Nephron (organoid): ENCODE data around the gene COMT.

Experiments used
- H3K27ac Mint-ChIP-seq, 3 experiments: 2 replicates each; pipeline ENCODE4 v1.8.0; 2020; ENCODE audit warnings: mixed read lengths in 3 of 3, mild to moderate bottlenecking in 2 of 3, moderate library complexity in 1 of 3
- H3K27me3 Mint-ChIP-seq: 2 replicates; pipeline ENCODE4 v1.8.0; 2021; ENCODE audit warnings: low read depth, mild to moderate bottlenecking, moderate library complexity, mixed read lengths
- H3K36me3 Mint-ChIP-seq: 2 replicates; pipeline ENCODE4 v1.8.0; 2020; ENCODE audit warnings: low read depth, mixed read lengths
- H3K4me1 Mint-ChIP-seq: 2 replicates; pipeline ENCODE4 v1.8.0; 2020; ENCODE audit warnings: mixed read lengths
- H3K4me3 Mint-ChIP-seq, 3 experiments: 2 replicates each; pipeline ENCODE4 v1.8.0; 2020; ENCODE audit warnings: mild to moderate bottlenecking in 3 of 3, mixed read lengths in 3 of 3, moderate library complexity in 2 of 3
- H3K9me3 Mint-ChIP-seq: 2 replicates; pipeline ENCODE4 v1.8.0; 2020; ENCODE audit warnings: mixed read lengths
- TF ChIP-seq, protein P1 (sequence below), 3 experiments: fragments of 200-600 bp; sonication (generic); IDR thresholded peaks; one replicate each; pipeline ENCODE4 v1.5.0; 2021; ENCODE audit warnings: antibody characterized with exemption in 3 of 3; ENCODE audit not compliant: unreplicated experiment in 3 of 3

The COMT gene

DNA sequence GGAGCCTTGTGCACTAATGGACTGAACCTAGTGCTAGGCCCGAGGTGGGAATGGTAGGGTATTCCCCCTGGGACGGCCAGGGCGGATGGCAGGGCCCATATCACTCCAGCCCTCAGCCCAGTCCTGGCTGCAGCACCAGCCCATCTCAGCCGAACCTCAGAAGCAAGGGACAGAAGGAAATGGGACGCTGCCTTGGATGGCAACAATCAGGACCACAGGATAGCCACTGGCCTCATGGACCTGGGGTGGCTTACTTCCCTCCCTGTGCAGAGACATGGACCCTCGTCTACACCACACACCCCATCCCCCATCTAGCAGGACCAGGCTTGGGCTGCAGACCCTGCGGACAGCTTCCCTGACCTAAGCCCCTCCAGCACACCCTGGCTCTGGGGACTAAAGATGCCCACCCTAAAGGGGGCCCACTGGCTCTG, 50.9 kb downstream of the COMT start:
- TF ChIP-seq, protein P1, sequence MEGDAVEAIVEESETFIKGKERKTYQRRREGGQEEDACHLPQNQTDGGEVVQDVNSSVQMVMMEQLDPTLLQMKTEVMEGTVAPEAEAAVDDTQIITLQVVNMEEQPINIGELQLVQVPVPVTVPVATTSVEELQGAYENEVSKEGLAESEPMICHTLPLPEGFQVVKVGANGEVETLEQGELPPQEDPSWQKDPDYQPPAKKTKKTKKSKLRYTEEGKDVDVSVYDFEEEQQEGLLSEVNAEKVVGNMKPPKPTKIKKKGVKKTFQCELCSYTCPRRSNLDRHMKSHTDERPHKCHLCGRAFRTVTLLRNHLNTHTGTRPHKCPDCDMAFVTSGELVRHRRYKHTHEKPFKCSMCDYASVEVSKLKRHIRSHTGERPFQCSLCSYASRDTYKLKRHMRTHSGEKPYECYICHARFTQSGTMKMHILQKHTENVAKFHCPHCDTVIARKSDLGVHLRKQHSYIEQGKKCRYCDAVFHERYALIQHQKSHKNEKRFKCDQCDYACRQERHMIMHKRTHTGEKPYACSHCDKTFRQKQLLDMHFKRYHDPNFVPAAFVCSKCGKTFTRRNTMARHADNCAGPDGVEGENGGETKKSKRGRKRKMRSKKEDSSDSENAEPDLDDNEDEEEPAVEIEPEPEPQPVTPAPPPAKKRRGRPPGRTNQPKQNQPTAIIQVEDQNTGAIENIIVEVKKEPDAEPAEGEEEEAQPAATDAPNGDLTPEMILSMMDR (IDR thresholded peaks at IDR 0.05; ENCODE audit: unreplicated experiment in 3 of 3): no peak
- no peak overlapping the region for H3K4me3 Mint-ChIP-seq
- peaks cover 27% of the 10 kb centered on the region for H3K4me1 Mint-ChIP-seq
- H3K36me3 Mint-ChIP-seq: no peaks in the 10 kb centered on the region
- no peak overlapping the region for H3K27ac Mint-ChIP-seq
- peaks cover 9% of the 10 kb centered on the region for H3K27me3 Mint-ChIP-seq
- H3K9me3 Mint-ChIP-seq: no peaks in the 10 kb centered on the region

DNA sequence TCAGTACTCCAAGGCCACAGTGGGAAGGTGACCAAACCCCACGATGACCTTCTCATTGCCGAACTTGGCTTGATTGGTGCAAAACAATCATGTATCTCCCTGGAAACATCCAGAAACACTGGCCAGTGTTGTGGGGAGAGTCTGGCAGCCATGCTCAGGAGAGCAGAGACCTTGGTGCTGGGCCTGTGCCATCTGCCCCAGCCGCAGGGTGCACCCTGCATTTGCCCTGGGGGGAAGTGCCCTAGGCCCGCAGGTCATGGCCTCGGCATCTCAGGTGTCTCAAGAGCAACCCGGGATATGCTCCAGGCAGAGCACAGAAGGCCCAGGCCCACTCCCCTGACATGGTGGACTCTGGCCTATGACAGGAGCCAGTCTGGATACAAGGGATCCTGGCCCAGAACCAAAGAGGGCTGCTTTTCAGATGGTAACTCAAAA, 51.4 kb downstream of the COMT start:
- Mint-ChIP-seq H3K36me3 (no peaks in the 10 kb centered on the region), H3K4me1 (peaks cover 27% of the 10 kb centered on the region), H3K4me3 (no peak overlapping the region), H3K27me3 (peaks cover 9% of the 10 kb centered on the region), H3K9me3 (no peaks in the 10 kb centered on the region), H3K27ac (no peak overlapping the region)
- TF ChIP-seq, protein P1 (IDR thresholded peaks at IDR 0.05; ENCODE audit: unreplicated experiment in 3 of 3): no peak

DNA sequence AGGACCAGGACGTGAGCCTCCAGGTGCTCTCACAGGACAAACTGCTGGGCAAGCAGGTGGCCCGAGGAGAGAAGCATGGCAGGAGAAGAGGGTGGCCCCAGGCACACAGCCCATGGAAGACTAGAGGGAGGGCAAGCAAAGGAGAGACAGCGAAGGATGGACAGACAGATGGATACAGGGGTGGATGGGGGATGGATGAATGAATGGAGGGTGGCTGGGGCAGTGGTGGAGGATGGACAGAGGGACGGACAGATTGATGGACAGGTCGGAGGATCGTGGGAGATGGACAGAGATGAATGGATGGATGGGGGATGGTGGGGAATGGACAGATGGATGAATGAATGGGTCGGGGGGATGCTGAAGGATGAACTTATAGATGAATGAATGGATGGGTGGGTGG, 52.4 kb downstream of the COMT start:
- no peak overlapping the region for H3K27ac Mint-ChIP-seq
- no peaks in the 10 kb centered on the region for H3K36me3 Mint-ChIP-seq
- H3K4me1 Mint-ChIP-seq: peaks cover 33% of the 10 kb centered on the region
- TF ChIP-seq, protein P1 (IDR thresholded peaks at IDR 0.05; ENCODE audit: unreplicated experiment in 3 of 3): no peak
- H3K4me3 Mint-ChIP-seq: no peak overlapping the region
- no peaks in the 10 kb centered on the region for H3K9me3 Mint-ChIP-seq
- H3K27me3 Mint-ChIP-seq: peaks cover 9% of the 10 kb centered on the region

DNA sequence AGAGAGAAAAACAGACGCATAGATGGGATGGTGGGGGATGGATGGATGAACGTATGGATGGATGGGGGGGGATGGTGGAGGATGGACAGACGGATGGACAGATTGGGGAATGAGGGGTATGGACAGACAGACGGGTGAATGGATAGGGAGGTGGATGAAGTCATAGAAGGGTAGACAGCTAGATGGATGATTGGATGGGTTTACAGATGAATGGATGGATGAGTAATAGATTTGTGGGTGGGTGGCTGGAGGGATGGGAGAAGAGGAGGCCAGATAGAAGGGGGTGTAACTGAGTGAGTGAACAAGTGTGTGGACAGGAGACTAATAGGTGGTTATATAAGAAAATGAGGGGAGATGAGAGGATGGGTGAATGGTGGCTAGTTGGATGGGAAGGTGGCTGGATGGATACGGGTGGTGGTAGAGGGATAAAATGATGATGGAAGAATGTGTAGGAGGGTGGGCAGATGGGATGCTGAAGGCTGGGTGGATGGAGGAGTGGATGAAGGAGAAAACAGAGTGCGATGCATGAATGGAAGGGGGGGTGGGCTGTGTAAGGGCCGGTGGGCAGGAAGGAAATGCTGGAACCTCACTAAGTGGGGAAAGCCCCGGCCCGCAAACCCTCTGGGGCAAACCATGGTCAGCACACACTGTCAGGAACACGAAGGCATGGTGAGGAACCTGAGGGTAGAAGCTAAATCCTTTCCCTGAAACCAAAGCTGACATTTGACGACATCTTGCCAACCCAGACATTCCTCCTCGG, 53.5 kb downstream of the COMT start:
- H3K36me3 Mint-ChIP-seq: no peaks in the 10 kb centered on the region
- TF ChIP-seq, protein P1 (IDR thresholded peaks at IDR 0.05; ENCODE audit: unreplicated experiment in 3 of 3): no peak
- peak overlapping the region in 1 of 3 experiments; percentile 27 for H3K27ac Mint-ChIP-seq
- no peak overlapping the region for H3K4me3 Mint-ChIP-seq
- H3K27me3 Mint-ChIP-seq: peaks cover 9% of the 10 kb centered on the region
- H3K9me3 Mint-ChIP-seq: no peaks in the 10 kb centered on the region
- peaks cover 39% of the 10 kb centered on the region for H3K4me1 Mint-ChIP-seq

DNA sequence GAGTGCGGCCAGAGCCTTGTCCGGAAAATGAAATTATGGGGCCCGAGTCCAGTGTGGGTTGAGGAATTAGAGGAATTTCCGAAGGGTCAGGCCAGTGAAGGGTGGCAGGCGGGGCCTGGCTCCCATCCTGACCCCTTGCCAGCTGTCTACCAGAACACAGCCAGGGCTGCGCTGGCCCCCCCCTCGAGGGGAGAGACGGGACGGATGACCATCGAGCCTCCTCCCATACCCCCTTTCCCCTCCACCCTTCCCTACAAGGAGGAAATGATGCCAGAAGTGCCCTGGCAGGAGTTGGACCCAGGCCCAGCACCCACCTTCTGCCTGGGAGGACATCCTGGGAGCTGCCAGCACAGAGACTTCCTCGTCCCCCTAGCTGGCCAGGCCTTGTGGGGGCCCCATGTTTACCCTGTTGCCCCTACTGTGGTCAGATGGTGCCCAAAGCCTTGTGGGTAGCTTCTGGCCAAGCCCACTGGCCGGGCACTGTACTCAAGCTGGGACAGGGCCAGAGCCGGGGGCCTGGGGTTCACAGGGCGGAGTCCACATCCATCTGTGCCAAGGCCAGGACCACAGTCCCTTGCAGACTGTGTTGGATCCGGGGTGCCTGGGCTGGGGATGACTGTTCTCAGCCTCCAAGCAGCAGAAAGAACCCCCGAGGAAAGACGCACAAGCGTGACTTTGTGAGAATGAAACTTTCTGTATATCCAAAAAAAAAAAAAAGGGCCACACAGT, 54.2 kb downstream of the COMT start:
- H3K9me3 Mint-ChIP-seq: no peaks in the 10 kb centered on the region
- H3K27me3 Mint-ChIP-seq: peaks cover 9% of the 10 kb centered on the region
- TF ChIP-seq, protein P1 (IDR thresholded peaks at IDR 0.05; ENCODE audit: unreplicated experiment in 3 of 3): no peak
- H3K4me3 Mint-ChIP-seq: no peak overlapping the region
- no peaks in the 10 kb centered on the region for H3K36me3 Mint-ChIP-seq
- peaks cover 47% of the 10 kb centered on the region for H3K4me1 Mint-ChIP-seq
- peak overlapping the region in 1 of 3 experiments; percentile 47 for H3K27ac Mint-ChIP-seq
